ENCODE results near the gene CLDN12.
"Not testable (repeated sequence)": the region's sequence is repeated elsewhere in the genome, so short reads cannot be mapped to it uniquely, and the experiment has no call there.

The CLDN12 gene

GRCh38 chr7:90445633-90446032 lies 42.4 kb downstream of the CLDN12 start:
- DNase-seq, result no peak

GRCh38 chr7:90446137-90446899 lies 43.1 kb downstream of the CLDN12 start:
- no peak for DNase-seq

- no peak for DNase-seq
These were observed 50.1 kb downstream of the CLDN12 start for GRCh38 chr7:90453259-90453891.

GRCh38 chr7:90453931-90454330 lies 50.7 kb downstream of the CLDN12 start:
- DNase-seq, result no peak

GRCh38 chr7:90455163-90456030 lies 52.1 kb downstream of the CLDN12 start:
- peak; percentile 18 for DNase-seq

GRCh38 chr7:90458104-90458503 lies 54.8 kb downstream of the CLDN12 start:
- no peak for DNase-seq

GRCh38 chr7:90459888-90460287 lies 56.6 kb downstream of the CLDN12 start:
- DNase-seq, result no peak

- no peak for DNase-seq
These were observed 58.0 kb downstream of the CLDN12 start for GRCh38 chr7:90461219-90461618.

GRCh38 chr7:90463151-90463628 lies 59.9 kb downstream of the CLDN12 start:
- not testable (repeated sequence) for DNase-seq

Measured in GF-D8 (cell line).